Neural cell (in vitro differentiated cells): ENCODE results near the gene TMPRSS3. TPM values are rescaled to one million over a fixed set of nuclear protein-coding genes. Genes with fewer than 3 reads are reported as not detected.

Source experiments
- H2AFZ ChIP-seq: fragments of 200-600, 300-800 bp; sonication (generic), shearing (Covaris generic); 2 replicates; pipeline ENCODE4 v1.6.0; 2014; ENCODE audit warnings: low read depth, mild to moderate bottlenecking, antibody characterized with exemption, low read length, moderate library complexity
- H3F3A ChIP-seq: fragments of 200-600 bp; shearing (Covaris generic); 2 replicates; pipeline ENCODE4 v1.6.1; 2016; ENCODE audit warnings: mild to moderate bottlenecking, moderate library complexity, mixed read lengths, antibody characterized with exemption, low read length; ENCODE audit not compliant: insufficient read depth, poor library complexity, severe bottlenecking
- H3K27ac ChIP-seq: fragments of 200-600, 300-800 bp; sonication (generic), shearing (Covaris generic); 2 replicates; pipeline ENCODE4 v1.5.1; 2014; ENCODE audit warnings: mild to moderate bottlenecking, low read length, moderate library complexity
- H3K27me3 ChIP-seq: fragments of 300-800, 200-600 bp; sonication (generic), shearing (Covaris generic); 2 replicates; pipeline ENCODE4 v1.6.0; 2014; ENCODE audit warnings: mild to moderate bottlenecking, low read depth, low read length, moderate library complexity; ENCODE audit not compliant: insufficient read depth
- H3K36me3 ChIP-seq: fragments of 300-800, 200-600 bp; sonication (generic), shearing (Covaris generic); 2 replicates; pipeline ENCODE4 v1.5.1; 2014; ENCODE audit warnings: mild to moderate bottlenecking, antibody characterized with exemption, low read length, moderate library complexity; ENCODE audit not compliant: insufficient read depth
- H3K4me2 ChIP-seq: fragments of 300-800, 200-600 bp; sonication (generic), shearing (Covaris generic); 2 replicates; pipeline ENCODE4 v1.6.0; 2014; ENCODE audit warnings: mild to moderate bottlenecking, low read length
- H3K4me3 ChIP-seq: fragments of 300-800, 200-600 bp; sonication (generic), shearing (Covaris generic); 2 replicates; pipeline ENCODE4 v1.5.1; 2014; ENCODE audit warnings: mild to moderate bottlenecking, low read length, moderate library complexity
- H3K79me2 ChIP-seq: fragments of 200-600 bp; shearing (Covaris generic); replicated peaks from 2 replicates; pipeline ENCODE4 v1.6.0; 2014; ENCODE audit warnings: mild to moderate bottlenecking, low read length, moderate library complexity; ENCODE audit not compliant: insufficient read depth
- H3K9ac ChIP-seq: fragments of 300-800, 200-600 bp; sonication (generic), shearing (Covaris generic); 2 replicates; pipeline ENCODE4 v1.6.1; 2016; ENCODE audit warnings: mild to moderate bottlenecking, low read length, mixed read lengths
- H3K9me2 ChIP-seq: fragments of 200-600 bp; shearing (Covaris generic); 2 replicates; pipeline ENCODE4 v1.6.1; 2016; ENCODE audit warnings: mild to moderate bottlenecking, low read length, mixed read lengths; ENCODE audit not compliant: insufficient read depth
- H3K9me3 ChIP-seq: fragments of 200-600, 300-800 bp; sonication (generic), shearing (Covaris generic); 2 replicates; pipeline ENCODE4 v1.6.1; 2016; ENCODE audit warnings: mild to moderate bottlenecking, mixed run types, low read length, moderate library complexity, mixed read lengths
- H4K20me1 ChIP-seq: fragments of 200-600 bp; shearing (Covaris generic); 2 replicates; pipeline ENCODE4 v1.6.1; 2016; ENCODE audit warnings: mild to moderate bottlenecking, mixed run types; ENCODE audit not compliant: insufficient read depth
- EP300 ChIP-seq: fragments of 450-650 bp; conservative IDR thresholded peaks from 2 replicates; pipeline ENCODE4 v1.6.1; 2014; ENCODE audit warnings: antibody characterized with exemption, mild to moderate bottlenecking, moderate library complexity; ENCODE audit not compliant: poor library complexity, severe bottlenecking
- EZH2 ChIP-seq: fragments of 200-600, 300-800 bp; shearing (Covaris generic), sonication (generic); IDR thresholded peaks from 2 replicates; pipeline ENCODE4 v1.6.1; 2014; ENCODE audit warnings: antibody characterized with exemption, low read length, borderline replicate concordance, mild to moderate bottlenecking; ENCODE audit not compliant: insufficient read depth, poor library complexity, severe bottlenecking
- MXI1 ChIP-seq: fragments of 450-650 bp; conservative IDR thresholded peaks from 2 replicates; pipeline ENCODE4 v1.6.1; 2014; ENCODE audit warnings: antibody characterized with exemption, mild to moderate bottlenecking; ENCODE audit not compliant: poor library complexity, severe bottlenecking
- POLR2AphosphoS5 ChIP-seq: IDR thresholded peaks from 2 replicates; pipeline ENCODE4 v1.6.1; 2012
- RAD21 ChIP-seq: fragments of 450-650 bp; conservative IDR thresholded peaks from 2 replicates; pipeline ENCODE4 v1.6.1; 2014; ENCODE audit warnings: antibody characterized with exemption, mild to moderate bottlenecking, moderate library complexity
- REST ChIP-seq: IDR thresholded peaks from 2 replicates; pipeline ENCODE4 v1.6.1; 2012; ENCODE audit warnings: borderline replicate concordance
- SMC3 ChIP-seq: fragments of 450-650 bp; conservative IDR thresholded peaks from 2 replicates; pipeline ENCODE4 v1.6.1; 2014; ENCODE audit warnings: antibody characterized with exemption, mild to moderate bottlenecking, moderate library complexity; ENCODE audit not compliant: poor library complexity
- TAF1 ChIP-seq: IDR thresholded peaks from 2 replicates; pipeline ENCODE4 v1.6.1; 2012; ENCODE audit warnings: low read depth
- polyA plus RNA-seq: library from polyadenylated mRNA; depleted of rRNA; stranded (reverse); fragments of >200 nt; gene quantifications from 2 replicates; pipeline ENCODE4 v1.2.3, GENCODE V29; 2014

Gene TMPRSS3
- polyA plus RNA-seq, 1 donor from 2014 or later, result 0.12 TPM

GRCh38 chr21:42383331-42383730, 12.5 kb downstream of the TMPRSS3 start:
- Histone ChIP-seq H3K79me2 (no peaks in the 10 kb centered on the region), H3K4me2 (no peak overlapping the region), H3F3A (no peaks in the 10 kb centered on the region), H3K27ac (no peak overlapping the region), H3K9ac (no peak overlapping the region), H3K4me3 (no peak overlapping the region), H3K9me2 (no peaks in the 10 kb centered on the region), H3K27me3 (no peaks in the 10 kb centered on the region), H4K20me1 (no peaks in the 10 kb centered on the region), H3K9me3 (no peaks in the 10 kb centered on the region), H3K36me3 (no peaks in the 10 kb centered on the region), H2AFZ (no peak overlapping the region)
- TF ChIP-seq MXI1 (no peak), REST (no peak), POLR2AphosphoS5 (no peak), EZH2 (no peak), SMC3 (no peak)

- H2AFZ ChIP-seq, result no peak overlapping the region
- no peak overlapping the region for H3K9ac ChIP-seq
- H3K9me3 ChIP-seq, result no peaks in the 10 kb centered on the region
- H3K4me2 ChIP-seq, result no peak overlapping the region
- no peak overlapping the region for H3K27ac ChIP-seq
- no peak overlapping the region for H3K4me3 ChIP-seq
- no peaks in the 10 kb centered on the region for H3K36me3 ChIP-seq
- TF ChIP-seq SMC3 (no peak), EZH2 (no peak), REST (no peak)
- no peaks in the 10 kb centered on the region for H4K20me1 ChIP-seq
- H3K9me2 ChIP-seq, result no peaks in the 10 kb centered on the region
- H3K27me3 ChIP-seq, result no peaks in the 10 kb centered on the region
- no peaks in the 10 kb centered on the region for H3F3A ChIP-seq
- no peaks in the 10 kb centered on the region for H3K79me2 ChIP-seq
Measured at GRCh38 chr21:42382915-42383314, 12.9 kb downstream of the TMPRSS3 start.

- Histone ChIP-seq H3K27ac (no peak overlapping the region), H3F3A (no peaks in the 10 kb centered on the region), H3K9me3 (no peaks in the 10 kb centered on the region), H4K20me1 (no peaks in the 10 kb centered on the region), H3K27me3 (no peaks in the 10 kb centered on the region), H3K36me3 (no peaks in the 10 kb centered on the region), H3K4me3 (no peak overlapping the region), H2AFZ (no peak overlapping the region), H3K4me2 (no peak overlapping the region), H3K79me2 (no peaks in the 10 kb centered on the region), H3K9ac (no peak overlapping the region), H3K9me2 (no peaks in the 10 kb centered on the region)
- TF ChIP-seq EP300 (no peak), RAD21 (no peak), MXI1 (no peak), SMC3 (no peak), TAF1 (no peak)
Measured at GRCh38 chr21:42381347-42381984, 14.4 kb downstream of the TMPRSS3 start.
